Testis (tissue), 2 donors: ENCODE measurements around the gene MTHFR.

ENCODE experiments used
- POLR2A ChIP-seq: fragments of 450-650 bp; IDR thresholded peaks from one replicate; pipeline ENCODE4 v1.6.1; 2017; ENCODE audit warnings: antibody characterized with exemption, mild to moderate bottlenecking, moderate library complexity
- TF ChIP-seq, protein P1 (sequence below), 3 experiments: fragments of 450-650 bp in 2 of 3; fragments of 200-600 bp in 1 of 3; sonication (generic) in 1 of 3; IDR thresholded peaks; one replicate each; pipeline ENCODE4 v1.5.1; 2016 to 2019; ENCODE audit warnings: antibody characterized with exemption in 3 of 3, mild to moderate bottlenecking in 2 of 3, moderate library complexity in 1 of 3

DNA sequence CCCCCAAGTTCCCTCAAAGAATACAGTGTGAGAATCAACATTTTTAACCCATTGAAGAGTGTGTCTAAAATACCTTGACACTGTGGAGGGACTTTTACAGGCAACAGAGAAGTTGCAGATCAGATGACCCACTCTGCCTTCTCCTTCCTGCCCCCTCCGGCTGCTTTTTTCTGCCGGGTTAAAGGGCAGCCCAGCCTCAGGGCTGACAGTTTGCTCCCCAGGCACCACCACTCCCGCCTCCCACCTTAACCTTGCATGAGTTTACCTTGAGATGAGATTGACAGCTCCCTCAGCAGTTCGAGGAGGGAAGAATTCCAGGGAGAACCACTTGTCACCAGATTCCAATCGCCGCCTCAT, 3.2 kb downstream of the MTHFR start:
- TF ChIP-seq, protein P1, sequence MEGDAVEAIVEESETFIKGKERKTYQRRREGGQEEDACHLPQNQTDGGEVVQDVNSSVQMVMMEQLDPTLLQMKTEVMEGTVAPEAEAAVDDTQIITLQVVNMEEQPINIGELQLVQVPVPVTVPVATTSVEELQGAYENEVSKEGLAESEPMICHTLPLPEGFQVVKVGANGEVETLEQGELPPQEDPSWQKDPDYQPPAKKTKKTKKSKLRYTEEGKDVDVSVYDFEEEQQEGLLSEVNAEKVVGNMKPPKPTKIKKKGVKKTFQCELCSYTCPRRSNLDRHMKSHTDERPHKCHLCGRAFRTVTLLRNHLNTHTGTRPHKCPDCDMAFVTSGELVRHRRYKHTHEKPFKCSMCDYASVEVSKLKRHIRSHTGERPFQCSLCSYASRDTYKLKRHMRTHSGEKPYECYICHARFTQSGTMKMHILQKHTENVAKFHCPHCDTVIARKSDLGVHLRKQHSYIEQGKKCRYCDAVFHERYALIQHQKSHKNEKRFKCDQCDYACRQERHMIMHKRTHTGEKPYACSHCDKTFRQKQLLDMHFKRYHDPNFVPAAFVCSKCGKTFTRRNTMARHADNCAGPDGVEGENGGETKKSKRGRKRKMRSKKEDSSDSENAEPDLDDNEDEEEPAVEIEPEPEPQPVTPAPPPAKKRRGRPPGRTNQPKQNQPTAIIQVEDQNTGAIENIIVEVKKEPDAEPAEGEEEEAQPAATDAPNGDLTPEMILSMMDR (IDR thresholded peaks at IDR 0.05), result no peak
- no peak for TF ChIP-seq POLR2A
